Tibial nerve (tissue), 4 donors: ENCODE results near the gene AURKB.
"Not testable (repeated sequence)": the region's sequence is repeated elsewhere in the genome, so short reads cannot be mapped to it uniquely, and the experiment has no call there.

Source experiments
- CTCF ChIP-seq, 5 experiments: fragments of 200-600 bp in 3 of 5; fragments of 450-650 bp in 2 of 5; sonication (generic) in 3 of 5; IDR thresholded peaks; one replicate each; pipeline ENCODE4 v1.5.1; 2016 to 2019; ENCODE audit warnings: antibody characterized with exemption in 5 of 5, mild to moderate bottlenecking in 3 of 5, moderate library complexity in 2 of 5
- EP300 ChIP-seq, 2 donors: sonication (generic); formaldehyde crosslinking; IDR thresholded peaks; one replicate each; pipeline ENCODE4 v1.6.1; 2017; ENCODE audit warnings: antibody characterized with exemption in 2 of 2, mild to moderate bottlenecking in 1 of 2
- POLR2A ChIP-seq, 2 donors: fragments of 450-650 bp; IDR thresholded peaks; one replicate each; pipeline ENCODE4 v1.6.1; 2017; ENCODE audit warnings: antibody characterized with exemption in 2 of 2, mild to moderate bottlenecking in 2 of 2, moderate library complexity in 2 of 2

GRCh38 chr17:8170186-8170585 is 40.2 kb downstream of the AURKB start:
- not testable (repeated sequence) for TF ChIP-seq POLR2A, CTCF, EP300 (IDR thresholded peaks at IDR 0.05)
